Esophagus (tissue), 2 donors: ENCODE results near the gene CDO1. TPM values are rescaled to one million over a fixed set of nuclear protein-coding genes. Genes with fewer than 3 reads are reported as not detected.

ENCODE experiments used
- H3K27ac ChIP-seq, 2 donors: one replicate each; pipeline ENCODE4 v1.5.1; 2013; ENCODE audit warnings: low read depth in 2 of 2, mild to moderate bottlenecking in 2 of 2, inconsistent platforms in 1 of 2, low read length in 1 of 2, moderate library complexity in 1 of 2
- H3K27me3 ChIP-seq, 2 donors: one replicate each; pipeline ENCODE4 v1.6.1; 2013; ENCODE audit warnings: low read length in 2 of 2, control low read depth in 1 of 2, mild to moderate bottlenecking in 1 of 2; ENCODE audit not compliant: insufficient read depth in 2 of 2, control insufficient read depth in 1 of 2
- H3K36me3 ChIP-seq, 2 donors: one replicate each; pipeline ENCODE4 v1.6.1; 2013; ENCODE audit warnings: low read length in 1 of 2; ENCODE audit not compliant: control insufficient read depth in 2 of 2, insufficient read depth in 2 of 2
- H3K4me1 ChIP-seq, 2 donors: one replicate each; pipeline ENCODE4 v1.6.1; 2013; ENCODE audit warnings: low read length in 1 of 2; ENCODE audit not compliant: control insufficient read depth in 2 of 2, insufficient read depth in 2 of 2
- H3K4me3 ChIP-seq, 2 donors: one replicate each; pipeline ENCODE4 v1.5.1; 2013; ENCODE audit warnings: low read length in 2 of 2, mild to moderate bottlenecking in 2 of 2, low read depth in 1 of 2, moderate library complexity in 1 of 2
- H3K9me3 ChIP-seq, 2 donors: one replicate each; pipeline ENCODE4 v1.6.1; 2013; ENCODE audit warnings: mild to moderate bottlenecking in 2 of 2, low read depth in 1 of 2, low read length in 1 of 2, moderate library complexity in 1 of 2; ENCODE audit not compliant: control insufficient read depth in 2 of 2, insufficient read depth in 1 of 2
- WGBS, 2 donors: extraction: QIAGEN DNeasy Blood & Tissue Kit; methylation state at CpG; one replicate each; pipeline ENCODE4 v1.1.7; 2013; 5-methylcytosine and 5-hydroxymethylcytosine counted together
- polyA plus RNA-seq, 2 donors: library from polyadenylated mRNA; stranded (reverse); fragments of 200-250 nt; gene quantifications; one replicate each; pipeline ENCODE4 v1.2.3, GENCODE V29; 2013
- donor health status: healthy with polysubstance abuse.
- donor health status: Bipolar disorder and iron deficiency.

The CDO1 gene
- polyA plus RNA-seq, 2 donors = 0.41 to 1.5 TPM

- no peak overlapping the region for H3K4me3 ChIP-seq
- no peaks in the 10 kb centered on the region for H3K36me3 ChIP-seq
- H3K27me3 ChIP-seq = no peaks in the 10 kb centered on the region
- 80 to 89% methylated on average over 2 of the region's 2 CpGs for WGBS, 2 donors
- H3K27ac ChIP-seq = no peak overlapping the region
- no peaks in the 10 kb centered on the region for H3K4me1 ChIP-seq
- H3K9me3 ChIP-seq = no peaks in the 10 kb centered on the region
Measured at GRCh38 chr5:115800108-115800507, 16.4 kb downstream of the CDO1 start.

- Histone ChIP-seq H3K27ac (no peak overlapping the region), H3K9me3 (no peaks in the 10 kb centered on the region), H3K4me1 (no peaks in the 10 kb centered on the region), H3K4me3 (no peak overlapping the region), H3K36me3 (no peaks in the 10 kb centered on the region), H3K27me3 (no peaks in the 10 kb centered on the region)
- WGBS, 2 donors = 53 to 73% methylated on average over 2 of the region's 2 CpGs
Measured at GRCh38 chr5:115798252-115798651, 18.2 kb downstream of the CDO1 start.

GRCh38 chr5:115796656-115797055, 19.8 kb downstream of the CDO1 start:
- Histone ChIP-seq H3K27ac (no peak overlapping the region), H3K27me3 (no peaks in the 10 kb centered on the region), H3K9me3 (no peaks in the 10 kb centered on the region), H3K4me1 (no peaks in the 10 kb centered on the region), H3K36me3 (no peaks in the 10 kb centered on the region), H3K4me3 (no peak overlapping the region)
- 82 to 86% methylated on average over 3 of the region's 3 CpGs for WGBS, 2 donors

GRCh38 chr5:115795700-115796099, 20.8 kb downstream of the CDO1 start:
- no peak overlapping the region for H3K27ac ChIP-seq
- no peaks in the 10 kb centered on the region for H3K27me3 ChIP-seq
- 91 to 96% methylated on average over 1 of the region's 1 CpG for WGBS, 2 donors
- no peaks in the 10 kb centered on the region for H3K9me3 ChIP-seq
- H3K36me3 ChIP-seq = no peaks in the 10 kb centered on the region
- no peaks in the 10 kb centered on the region for H3K4me1 ChIP-seq
- H3K4me3 ChIP-seq = no peak overlapping the region

GRCh38 chr5:115788440-115788839, 28.0 kb downstream of the CDO1 start:
- Histone ChIP-seq H3K27me3 (no peaks in the 10 kb centered on the region), H3K4me1 (no peaks in the 10 kb centered on the region), H3K4me3 (no peak overlapping the region), H3K27ac (no peak overlapping the region), H3K36me3 (no peaks in the 10 kb centered on the region), H3K9me3 (no peaks in the 10 kb centered on the region)
- WGBS, 2 donors = 98 to 100% methylated on average over 1 of the region's 1 CpG

- no peaks in the 10 kb centered on the region for H3K4me1 ChIP-seq
- H3K27ac ChIP-seq = no peak overlapping the region
- no peaks in the 10 kb centered on the region for H3K27me3 ChIP-seq
- H3K36me3 ChIP-seq = no peaks in the 10 kb centered on the region
- no peak overlapping the region for H3K4me3 ChIP-seq
- 43 to 61% methylated on average over 1 of the region's 1 CpG for WGBS, 2 donors
- H3K9me3 ChIP-seq = no peaks in the 10 kb centered on the region
Measured at GRCh38 chr5:115787426-115787825, 29.0 kb downstream of the CDO1 start.

- H3K36me3 ChIP-seq = no peaks in the 10 kb centered on the region
- WGBS, 2 donors = 33 to 50% methylated on average over 6 of the region's 6 CpGs
- no peaks in the 10 kb centered on the region for H3K27me3 ChIP-seq
- no peak overlapping the region for H3K27ac ChIP-seq
- H3K4me1 ChIP-seq = no peaks in the 10 kb centered on the region
- no peaks in the 10 kb centered on the region for H3K9me3 ChIP-seq
- H3K4me3 ChIP-seq = no peak overlapping the region
Measured at GRCh38 chr5:115785381-115786065, 30.9 kb downstream of the CDO1 start.

- H3K4me1 ChIP-seq = no peaks in the 10 kb centered on the region
- no peaks in the 10 kb centered on the region for H3K9me3 ChIP-seq
- H3K36me3 ChIP-seq = no peaks in the 10 kb centered on the region
- no peak overlapping the region for H3K27ac ChIP-seq
- H3K4me3 ChIP-seq = no peak overlapping the region
- 40% methylated on average over 1 of the region's 1 CpG for WGBS, 2 donors
- no peaks in the 10 kb centered on the region for H3K27me3 ChIP-seq
Measured at GRCh38 chr5:115778417-115778816, 38.0 kb downstream of the CDO1 start.

GRCh38 chr5:115776989-115777388, 39.5 kb downstream of the CDO1 start:
- Histone ChIP-seq H3K4me1 (no peaks in the 10 kb centered on the region), H3K27me3 (no peaks in the 10 kb centered on the region), H3K27ac (no peak overlapping the region), H3K4me3 (no peak overlapping the region), H3K36me3 (no peaks in the 10 kb centered on the region), H3K9me3 (no peaks in the 10 kb centered on the region)
- WGBS, 2 donors = 88 to 91% methylated on average over 3 of the region's 3 CpGs

GRCh38 chr5:115775999-115776398, 40.5 kb downstream of the CDO1 start:
- no peak overlapping the region for H3K27ac ChIP-seq
- H3K36me3 ChIP-seq = no peaks in the 10 kb centered on the region
- H3K4me1 ChIP-seq = no peaks in the 10 kb centered on the region
- H3K4me3 ChIP-seq = no peak overlapping the region
- H3K9me3 ChIP-seq = no peaks in the 10 kb centered on the region
- no peaks in the 10 kb centered on the region for H3K27me3 ChIP-seq
- 63 to 72% methylated on average over 4 of the region's 4 CpGs for WGBS, 2 donors
